Breast epithelium (tissue), 4 donors: Measurements from ENCODE around the gene CLK3. TPM values are rescaled to one million over a fixed set of nuclear protein-coding genes. Genes with fewer than 3 reads are reported as not detected.
A peak's percentile ranks its signal among the peaks of the same experiment; 100 is the strongest.

ENCODE experiments used
- DNase-seq, 2 donors: peaks; one replicate each; pipeline ENCODE4 v3.0.0-alpha.2; 2019; ENCODE audit warnings: low spot score in 2 of 2
- H3K27ac ChIP-seq, 2 donors: fragments of 200-600 bp; sonication (generic) in 1 of 2; one replicate each; pipeline ENCODE4 v1.5.1; 2016 to 2019; ENCODE audit warnings: mild to moderate bottlenecking in 1 of 2
- H3K27me3 ChIP-seq, 2 donors: fragments of 200-600 bp; sonication (generic) in 1 of 2; one replicate each; pipeline versions ENCODE4 v1.5.1 to v1.6.0; 2017 to 2019; ENCODE audit warnings: control low read depth in 1 of 2, mild to moderate bottlenecking in 1 of 2
- H3K36me3 ChIP-seq: fragments of 200-600 bp; one replicate; pipeline ENCODE4 v1.5.1; 2019
- H3K4me1 ChIP-seq, 2 donors: fragments of 200-600 bp; sonication (generic); one replicate each; pipeline ENCODE4 v1.5.1; 2016 to 2019; ENCODE audit warnings: control low read depth in 1 of 2
- H3K4me3 ChIP-seq, 3 donors: fragments of 200-600 bp; sonication (generic); 1 replicate in 2 of 3; 2 replicates in 1 of 3; pipeline ENCODE4 v1.5.1; 2016 to 2019; ENCODE audit warnings: mild to moderate bottlenecking in 3 of 3, moderate library complexity in 2 of 3
- H3K9me3 ChIP-seq, 2 donors: fragments of 200-600 bp; sonication (generic) in 1 of 2; one replicate each; pipeline ENCODE4 v1.5.1; 2016 to 2019; ENCODE audit warnings: control low read depth in 1 of 2
- CTCF ChIP-seq, 3 donors: fragments of 450-650 bp; IDR thresholded peaks; one replicate each; pipeline ENCODE4 v1.5.1; 2016 to 2017; ENCODE audit warnings: antibody characterized with exemption in 3 of 3, mild to moderate bottlenecking in 3 of 3, moderate library complexity in 3 of 3
- POLR2A ChIP-seq: fragments of 450-650 bp; IDR thresholded peaks from one replicate; pipeline ENCODE4 v1.6.1; 2016; ENCODE audit warnings: antibody characterized with exemption, mild to moderate bottlenecking, moderate library complexity
- POLR2AphosphoS5 ChIP-seq, 3 donors: sonication (generic); formaldehyde crosslinking; IDR thresholded peaks; one replicate each; pipeline ENCODE4 v1.6.1; 2017; ENCODE audit warnings: antibody characterized with exemption in 3 of 3
- intact Hi-C: fragments of 100-400 bp; cut with DNase I; formaldehyde crosslinking; loops from one replicate; pipeline ENCODE4 v1.15.1; 2023; ENCODE audit warnings: low total_unique reads
- total RNA-seq, 3 donors: library from RNA; depleted of rRNA; stranded (reverse); fragments of >200 nt; gene quantifications; one replicate each; pipeline ENCODE4 v1.1.0, GENCODE V29; 2016

CLK3 gene
- total RNA-seq, 3 donors from 2014 or later: 99.2 to 110 (median 101) TPM

GRCh38 chr15:74616366-74616939 is 817 bp downstream of the CLK3 start:
- peak overlapping the region; percentile 99 for H3K27ac ChIP-seq
- H3K36me3 ChIP-seq: no peaks in the 10 kb centered on the region
- peaks cover 0 to 31% of the 10 kb centered on the region in 2 donors for H3K4me1 ChIP-seq
- TF ChIP-seq POLR2A (no peak), CTCF (IDR thresholded peaks at IDR 0.05) (no peak), POLR2AphosphoS5 (IDR thresholded peaks at IDR 0.05) (no peak)
- H3K9me3 ChIP-seq: no peaks in the 10 kb centered on the region
- H3K4me3 ChIP-seq: peak overlapping the region; percentile 90 to 99 (median 98)
- H3K27me3 ChIP-seq: no peaks in the 10 kb centered on the region
- intact Hi-C loops: loop anchor here (10.0 kb wide), 1 partner anchor 72 kb away; the partner anchor contains the start of gene ARID3B
- DNase-seq: peak; percentile 70 to 71

GRCh38 chr15:74616996-74617395 is 1.4 kb downstream of the CLK3 start:
- Histone ChIP-seq H3K27me3 (no peaks in the 10 kb centered on the region), H3K36me3 (peaks cover 2% of the 10 kb centered on the region), H3K27ac (peak overlapping the region; percentile 99), H3K4me1 (peaks cover 0 to 31% of the 10 kb centered on the region in 2 donors), H3K4me3 (peak overlapping the region; percentile 90 to 99 (median 98)), H3K9me3 (no peaks in the 10 kb centered on the region)
- intact Hi-C loops: loop anchor here (10.0 kb wide), 1 partner anchor 72 kb away; the partner anchor contains the start of gene ARID3B
- DNase-seq: no peak
- TF ChIP-seq POLR2AphosphoS5 (IDR thresholded peaks at IDR 0.05) (no peak), POLR2A (no peak), CTCF (IDR thresholded peaks at IDR 0.05) (no peak)

GRCh38 chr15:74618841-74619596 is 3.4 kb downstream of the CLK3 start:
- no peaks in the 10 kb centered on the region for H3K9me3 ChIP-seq
- H3K4me3 ChIP-seq: no peak overlapping the region
- H3K27me3 ChIP-seq: no peaks in the 10 kb centered on the region
- H3K27ac ChIP-seq: peak overlapping the region in 1 of 2 donors; percentile 30
- intact Hi-C loops: loop anchor here (10.0 kb wide), 1 partner anchor 74 kb away; the partner anchor contains the start of gene ARID3B
- no peak for TF ChIP-seq POLR2A
- no peak for TF ChIP-seq CTCF (IDR thresholded peaks at IDR 0.05)
- TF ChIP-seq POLR2AphosphoS5 (IDR thresholded peaks at IDR 0.05): no peak
- peaks cover 0 to 31% of the 10 kb centered on the region in 2 donors for H3K4me1 ChIP-seq
- no peak for DNase-seq
- H3K36me3 ChIP-seq: peaks cover 5% of the 10 kb centered on the region

- no peak overlapping the region for H3K4me3 ChIP-seq
- intact Hi-C loops: loop anchor here (10.0 kb wide), 1 partner anchor 75 kb away; the partner anchor contains the start of gene ARID3B
- no peak for DNase-seq
- TF ChIP-seq POLR2A: no peak
- no peak for TF ChIP-seq POLR2AphosphoS5 (IDR thresholded peaks at IDR 0.05)
- TF ChIP-seq CTCF (IDR thresholded peaks at IDR 0.05): no peak
- no peak overlapping the region for H3K27ac ChIP-seq
- no peaks in the 10 kb centered on the region for H3K27me3 ChIP-seq
- peaks cover 10% of the 10 kb centered on the region for H3K36me3 ChIP-seq
- H3K9me3 ChIP-seq: no peaks in the 10 kb centered on the region
- peaks cover 0 to 31% of the 10 kb centered on the region in 2 donors for H3K4me1 ChIP-seq
Observed at GRCh38 chr15:74619916-74620635, 4.4 kb downstream of the CLK3 start.
